Hypothalamus (tissue), 51 donors: ENCODE results near the gene CXCL1.

Source experiments
- DNase-seq, 51 donors: peaks; one replicate each; lab custom pipeline; 2025; lab: John Stamatoyannopoulos, UW

CXCL1 gene

GRCh38 chr4:73850261-73850970 is 18.8 kb upstream of the CXCL1 start:
- no peak for DNase-seq

- no peak for DNase-seq
Observed at GRCh38 chr4:73851293-73851692, 17.9 kb upstream of the CXCL1 start.

DNA sequence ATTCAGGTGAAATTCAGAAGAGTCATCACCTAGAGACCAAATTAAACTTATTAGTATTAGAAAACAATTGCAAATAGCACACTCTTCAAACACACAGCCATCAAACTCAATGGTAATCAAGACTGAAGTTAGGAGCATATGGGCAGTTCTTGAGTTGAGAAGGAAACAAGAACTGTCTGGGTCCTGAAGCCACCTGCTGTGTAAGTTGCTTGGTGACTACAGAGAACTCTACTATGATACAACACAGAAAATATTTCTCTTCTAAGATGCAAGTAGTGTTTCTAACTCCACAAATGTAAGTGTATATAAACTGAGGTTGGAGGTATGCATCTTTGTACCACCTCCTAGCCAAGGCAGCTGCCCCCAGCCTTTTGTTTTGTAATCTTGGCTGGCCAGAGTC is 16.4 kb upstream of the CXCL1 start:
- no peak for DNase-seq

DNA sequence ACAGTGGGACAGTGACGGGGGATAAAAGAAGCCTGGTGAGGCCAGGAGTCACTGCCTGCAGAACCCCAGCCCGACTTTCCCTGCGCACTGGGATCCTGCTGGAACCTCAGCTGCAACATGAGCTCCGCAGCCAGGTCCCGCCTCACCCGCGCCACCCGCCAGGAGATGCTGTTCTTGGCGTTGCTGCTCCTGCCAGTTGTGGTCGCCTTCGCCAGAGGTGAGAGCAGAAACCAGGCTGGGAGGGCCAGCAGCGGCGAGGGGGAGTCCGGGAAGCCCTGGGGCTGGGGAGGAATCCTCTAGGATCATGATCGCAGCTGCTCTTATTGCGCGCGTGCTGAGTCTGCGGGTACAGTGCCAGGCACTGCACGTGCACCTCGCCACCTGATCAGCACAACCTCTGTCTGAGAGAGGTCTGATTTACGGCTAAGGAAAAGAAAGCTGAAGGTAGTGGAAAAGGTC is 15.9 kb upstream of the CXCL1 start, which contains the start of gene PF4V1:
TSS of gene PF4V1 (plus strand) at position 51 of the 459 bp plus-strand sequence. CDS start at position 118, 67 bp downstream.
- DNase-seq: no peak

GRCh38 chr4:73853718-73854473 is 15.3 kb upstream of the CXCL1 start:
- no peak for DNase-seq

DNA sequence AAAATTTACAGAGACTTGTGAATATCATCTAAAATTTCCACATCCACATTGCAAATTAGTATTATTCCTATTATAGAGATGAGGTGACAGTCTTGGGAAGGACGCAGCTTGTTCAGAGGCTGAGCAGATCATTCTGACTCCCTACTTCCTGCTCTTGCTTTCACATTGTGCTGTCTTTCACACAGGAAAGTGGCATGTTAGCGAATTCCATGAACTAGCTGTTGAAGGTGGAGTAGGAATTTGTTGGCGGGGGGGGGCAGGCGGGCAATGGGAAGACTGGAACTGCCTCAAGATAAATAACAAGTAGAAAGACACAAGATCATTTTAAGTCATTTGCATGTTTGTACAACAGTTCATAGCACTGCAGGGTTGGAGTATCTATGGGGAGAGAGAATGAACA is 13.8 kb upstream of the CXCL1 start:
- DNase-seq: no peak

DNA sequence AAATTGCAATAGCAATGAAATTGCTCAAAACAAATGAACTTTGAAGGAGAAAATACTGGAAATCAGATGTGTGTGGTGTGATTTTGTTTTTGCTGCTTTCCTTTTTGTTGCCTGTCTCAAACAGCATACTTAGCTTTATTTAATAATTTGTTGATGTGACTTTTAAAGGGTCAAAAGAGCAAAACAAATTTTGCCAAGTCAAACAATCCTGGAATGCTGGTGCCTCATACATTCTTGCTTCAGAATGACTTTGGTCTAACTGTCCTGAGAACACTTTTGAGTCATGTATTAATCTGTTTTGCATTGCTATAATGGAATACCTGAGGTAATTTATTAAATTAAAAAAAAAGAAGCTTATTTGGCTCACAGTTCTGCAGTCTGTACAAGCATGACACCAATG is 12.7 kb upstream of the CXCL1 start:
- DNase-seq: no peak

DNA sequence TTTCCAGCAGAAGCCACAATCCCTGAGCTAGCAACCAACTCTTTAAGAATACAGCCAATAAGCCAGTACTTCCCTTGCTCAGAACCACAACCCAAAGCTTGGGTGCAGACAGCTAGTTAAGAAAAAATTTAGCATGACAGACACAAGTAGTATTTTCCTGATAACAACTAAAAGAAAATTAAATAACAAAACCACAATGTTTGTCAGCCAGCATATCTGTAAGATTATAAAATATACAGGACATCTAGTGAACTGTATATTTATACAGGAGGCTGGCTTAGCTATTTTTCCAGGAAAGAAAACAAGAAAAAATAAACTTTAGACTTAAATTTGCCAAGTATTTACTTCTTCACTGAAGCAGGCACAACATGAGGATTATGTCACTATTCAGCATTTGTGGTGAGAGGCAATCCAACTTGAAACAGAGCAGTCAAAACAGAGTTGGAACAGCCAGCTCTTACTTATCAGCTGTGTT is 9.5 kb upstream of the CXCL1 start:
- DNase-seq: no peak

DNA sequence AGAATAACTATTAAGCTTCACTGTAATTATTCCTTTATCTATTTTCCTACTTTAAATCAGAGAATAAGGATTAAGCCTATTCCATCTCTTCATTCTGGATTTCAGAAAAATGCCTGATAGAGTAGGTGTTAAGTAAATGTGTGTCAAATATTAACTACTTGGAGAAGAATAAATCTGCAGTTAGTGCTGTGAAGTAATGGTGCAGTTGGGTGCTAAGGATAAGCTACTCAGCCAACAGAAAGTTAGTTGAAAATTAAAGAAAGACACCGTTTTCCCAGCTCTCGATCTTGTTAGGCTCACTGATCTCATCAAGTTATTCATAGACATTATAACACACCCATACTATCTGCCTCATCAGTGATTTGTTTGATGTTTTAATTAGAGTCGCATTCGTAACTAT is 9.0 kb upstream of the CXCL1 start:
- DNase-seq: no peak

DNA sequence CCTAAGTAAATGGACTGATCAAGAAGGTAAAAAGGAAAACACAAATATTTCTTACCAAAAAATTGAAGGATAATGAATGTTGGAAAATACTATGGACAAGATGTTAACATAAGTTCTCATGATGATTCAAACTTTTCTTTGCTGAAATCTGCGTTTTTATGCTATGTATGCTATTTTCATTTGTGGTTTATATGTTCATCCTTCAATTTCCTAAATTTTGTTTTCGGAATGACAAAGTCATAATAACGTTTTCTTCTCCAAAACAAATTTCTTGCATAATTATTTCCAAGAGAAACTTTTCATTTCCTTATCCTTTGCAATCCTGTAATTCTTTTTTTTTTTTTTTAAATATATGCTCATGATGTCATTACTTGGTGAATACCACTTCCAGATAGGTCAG is 8.3 kb upstream of the CXCL1 start:
- no peak for DNase-seq

DNA sequence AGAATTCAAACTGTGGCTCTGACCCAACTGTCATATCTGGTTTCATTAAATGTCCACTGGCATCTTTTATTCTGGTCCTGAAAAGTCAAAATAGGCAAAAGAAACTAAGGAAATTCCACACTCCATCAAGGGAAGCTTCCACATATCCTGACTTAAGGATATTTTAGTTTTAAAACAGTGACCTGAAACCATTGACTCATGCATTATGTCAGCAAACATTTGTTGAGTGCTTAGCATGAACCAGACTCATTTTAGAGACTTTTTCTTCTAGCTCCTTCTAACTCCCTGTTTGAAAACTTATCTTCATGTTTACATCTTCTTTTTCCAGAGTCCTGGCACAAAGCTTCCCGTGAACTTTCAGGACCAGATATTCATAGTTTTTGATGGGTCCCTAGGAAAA is 6.9 kb upstream of the CXCL1 start:
- DNase-seq: no peak

DNA sequence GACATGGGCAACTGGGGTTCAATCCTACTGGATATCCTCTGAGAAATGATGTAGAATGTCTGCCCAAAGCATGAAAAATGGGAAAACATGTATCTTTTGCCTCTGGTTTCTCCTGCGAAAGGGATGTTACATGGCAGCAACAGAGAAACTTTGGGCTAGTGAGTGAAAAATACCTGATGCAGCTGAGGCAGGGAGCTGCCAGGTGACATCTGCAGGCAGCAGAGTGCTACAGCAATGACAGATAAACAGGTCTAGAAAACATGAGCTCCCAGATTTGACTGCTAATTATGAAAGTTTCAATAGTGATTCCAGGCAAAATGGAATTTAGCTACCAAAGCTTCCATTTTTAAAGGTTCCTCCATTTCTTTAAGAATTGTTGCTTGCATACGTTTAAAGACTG is 4.8 kb upstream of the CXCL1 start:
- no peak for DNase-seq

DNA sequence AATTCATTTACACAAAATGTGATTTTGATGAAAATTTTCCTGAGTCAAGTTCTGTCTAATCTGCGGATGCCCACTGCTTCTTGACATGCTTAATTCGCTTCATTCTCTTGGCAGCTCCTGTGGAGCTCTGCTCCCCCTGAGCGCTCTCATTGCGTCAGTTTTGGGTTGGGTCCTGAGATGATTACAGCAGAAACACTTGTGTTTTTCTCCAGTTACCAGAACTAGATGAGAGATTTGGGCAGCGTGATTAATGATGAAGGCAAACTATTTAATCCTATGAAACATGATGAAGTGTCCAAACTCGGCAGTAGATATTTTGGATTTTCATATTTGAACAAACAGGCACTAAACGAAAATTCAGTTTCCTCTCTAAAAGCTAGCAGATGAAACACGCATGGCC is 4.2 kb upstream of the CXCL1 start:
- no peak for DNase-seq

DNA sequence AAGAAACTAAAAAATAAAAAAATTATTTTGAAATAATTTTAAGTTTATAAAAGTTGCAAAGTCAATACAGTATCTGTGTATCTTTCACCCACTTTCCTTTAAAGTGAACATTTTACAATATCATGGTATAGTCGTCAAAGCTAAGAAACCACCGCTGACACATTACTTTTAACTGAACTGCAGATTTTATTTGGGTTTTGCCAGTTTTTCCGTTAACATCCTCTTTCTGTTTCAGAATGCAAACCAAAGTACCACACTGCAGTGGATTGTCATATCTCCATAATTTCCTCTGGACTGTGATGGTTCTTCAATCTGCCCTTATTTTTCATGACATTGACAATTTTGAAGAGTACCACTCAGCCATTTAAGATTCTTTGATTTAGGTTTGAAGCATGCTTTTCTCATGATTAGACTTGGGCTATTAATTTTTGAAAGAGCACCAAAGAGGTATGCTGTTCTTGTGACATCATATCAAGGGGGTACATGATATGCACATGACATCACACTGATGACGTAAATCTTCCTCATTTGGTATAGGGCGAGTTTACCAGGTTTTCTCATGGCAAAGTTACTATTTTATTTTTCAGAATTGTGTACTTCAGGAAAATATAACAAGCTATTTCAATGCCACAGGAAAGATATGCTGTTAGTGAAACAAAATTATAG is 3.6 kb upstream of the CXCL1 start:
- no peak for DNase-seq

GRCh38 chr4:73866246-73866645 is 2.9 kb upstream of the CXCL1 start:
- no peak for DNase-seq

- DNase-seq: no peak
Observed at GRCh38 chr4:73867783-73868182, 1.4 kb upstream of the CXCL1 start.

DNA sequence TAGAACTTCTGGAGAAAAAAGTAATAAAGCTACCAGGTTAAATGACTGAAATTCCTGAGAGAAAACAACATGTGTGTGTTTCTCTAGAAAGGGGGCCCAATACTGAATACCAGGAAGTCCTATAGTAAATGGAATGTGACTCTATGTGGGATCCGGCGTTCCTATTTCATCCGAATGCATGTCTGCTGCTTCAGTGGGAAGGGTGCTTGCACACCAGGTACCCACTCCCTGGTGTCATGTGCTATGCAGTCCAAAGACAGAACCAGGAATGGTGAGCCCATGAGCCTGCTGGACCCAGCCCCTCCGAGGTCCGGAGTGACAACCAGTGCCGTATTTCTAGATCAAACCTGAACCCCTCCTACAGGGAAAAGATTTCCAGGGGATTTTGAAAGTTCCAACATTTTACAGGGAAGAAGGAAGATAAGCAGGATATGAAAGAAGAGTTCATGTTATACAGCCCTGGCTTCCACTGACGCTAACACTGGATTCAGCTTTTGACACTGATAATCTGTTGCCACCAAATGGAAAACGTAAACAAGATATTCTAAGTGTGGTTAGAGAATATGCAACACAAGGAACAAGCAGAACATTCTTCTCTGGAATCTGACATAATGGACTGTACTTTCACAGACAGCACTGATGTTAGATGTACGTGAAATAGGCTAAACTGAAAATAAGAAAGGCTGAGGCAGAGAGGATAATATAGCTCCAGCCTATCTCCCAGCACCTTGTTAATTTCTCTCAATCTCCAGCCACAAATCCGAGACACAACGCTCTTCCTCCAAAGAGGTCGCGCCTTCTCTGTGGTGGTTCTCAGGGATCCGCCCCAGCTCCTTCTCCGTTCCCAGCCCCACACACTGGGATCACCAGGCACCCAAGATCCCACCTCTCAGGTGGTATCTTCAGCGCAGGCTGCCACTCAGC is 725 bp upstream of the CXCL1 start:
- DNase-seq: no peak

GRCh38 chr4:73870260-73870659 is 1.1 kb downstream of the CXCL1 start:
- no peak for DNase-seq

GRCh38 chr4:73870768-73871167 is 1.6 kb downstream of the CXCL1 start:
- no peak for DNase-seq

GRCh38 chr4:73871511-73872310 is 2.5 kb downstream of the CXCL1 start:
- DNase-seq: no peak
